NCI-H345 treated with DMSO at 0.1 percent for 48 hours (cell line): Measurements from ENCODE around the gene MBLAC2.

Experiments used
- DNase-seq: peaks from one replicate; lab custom pipeline; 2025; ENCODE audit not compliant: unreplicated experiment; lab: John Stamatoyannopoulos, UW

The MBLAC2 gene

GRCh38 chr5:90474235-90475107 is at the start of gene MBLAC2, which contains the start of gene POLR3G:
MBLAC2 (minus strand) TSS chr5:90474771; CDS start chr5:90474292, 479 bp downstream.
POLR3G (plus strand) TSS chr5:90474864; CDS start chr5:90485568, 10,704 bp downstream.
- DNase-seq, result peak; percentile 66

GRCh38 chr5:90519081-90519480 is 44.5 kb upstream of the MBLAC2 start:
- peak; percentile 86 for DNase-seq

- DNase-seq, result peak; percentile 82
Measured at GRCh38 chr5:90518661-90519060, 44.1 kb upstream of the MBLAC2 start.

- DNase-seq, result no peak
Measured at GRCh38 chr5:90514520-90514919, 39.9 kb upstream of the MBLAC2 start.

- DNase-seq, result no peak
Measured at GRCh38 chr5:90510438-90510837, 35.9 kb upstream of the MBLAC2 start.

- no peak for DNase-seq
Measured at GRCh38 chr5:90506221-90506620, 31.6 kb upstream of the MBLAC2 start.

GRCh38 chr5:90504743-90505142 is 30.2 kb upstream of the MBLAC2 start:
- no peak for DNase-seq

GRCh38 chr5:90503596-90503995 is 29.0 kb upstream of the MBLAC2 start:
- DNase-seq, result no peak

- no peak for DNase-seq
Measured at GRCh38 chr5:90495146-90495545, 20.6 kb upstream of the MBLAC2 start.

- no peak for DNase-seq
Measured at GRCh38 chr5:90494043-90494442, 19.5 kb upstream of the MBLAC2 start.

GRCh38 chr5:90488791-90489190 is 14.2 kb upstream of the MBLAC2 start:
- no peak for DNase-seq

GRCh38 chr5:90484540-90484939 is 10.0 kb upstream of the MBLAC2 start:
- DNase-seq, result no peak

- DNase-seq, result no peak
Measured at GRCh38 chr5:90483206-90483605, 8.6 kb upstream of the MBLAC2 start.

- DNase-seq, result no peak
Measured at GRCh38 chr5:90480699-90481098, 6.1 kb upstream of the MBLAC2 start.

GRCh38 chr5:90479611-90480385 is 5.2 kb upstream of the MBLAC2 start:
- no peak for DNase-seq

GRCh38 chr5:90477621-90478215 is 3.1 kb upstream of the MBLAC2 start:
- DNase-seq, result no peak

GRCh38 chr5:90477073-90477472 is 2.5 kb upstream of the MBLAC2 start:
- no peak for DNase-seq

GRCh38 chr5:90476391-90476790 is 1.8 kb upstream of the MBLAC2 start:
- no peak for DNase-seq

GRCh38 chr5:90475436-90475980 is 937 bp upstream of the MBLAC2 start:
- DNase-seq, result no peak

GRCh38 chr5:90473396-90474234 is 956 bp downstream of the MBLAC2 start:
- DNase-seq, result peak; percentile 16
